Loucy (cell line): ENCODE results near the gene MINDY4.

ENCODE experiments used
- H2AFZ ChIP-seq: fragments of 200-600 bp; sonication (generic); 2 replicates; pipeline ENCODE4 v1.6.0; 2016; ENCODE audit warnings: antibody characterized with exemption, mild to moderate bottlenecking, low read length, moderate library complexity
- H3F3A ChIP-seq: fragments of 200-600 bp; 2 replicates; pipeline ENCODE4 v1.6.0; 2016; ENCODE audit warnings: antibody characterized with exemption, low read depth, mild to moderate bottlenecking
- H3K27me3 ChIP-seq: fragments of 200-600 bp; sonication (generic); 2 replicates; pipeline ENCODE4 v1.6.1; 2014; ENCODE audit warnings: low read length, mild to moderate bottlenecking; ENCODE audit not compliant: insufficient read depth, poor library complexity, severe bottlenecking
- H3K36me3 ChIP-seq: fragments of 200-600 bp; sonication (generic); 2 replicates; pipeline ENCODE4 v1.6.1; 2016; ENCODE audit warnings: low read length; ENCODE audit not compliant: insufficient read depth
- H3K4me1 ChIP-seq: fragments of 200-600 bp; sonication (generic); 2 replicates; pipeline ENCODE4 v1.5.1; 2014; ENCODE audit warnings: low read length, mild to moderate bottlenecking; ENCODE audit not compliant: insufficient read depth, poor library complexity, severe bottlenecking
- H3K4me2 ChIP-seq: fragments of 200-600 bp; sonication (generic); 2 replicates; pipeline ENCODE4 v1.6.0; 2014; ENCODE audit warnings: antibody characterized with exemption, low read length, low read depth, mild to moderate bottlenecking; ENCODE audit not compliant: poor library complexity, severe bottlenecking
- H3K4me3 ChIP-seq: fragments of 200-600 bp; sonication (generic); 2 replicates; pipeline ENCODE4 v1.5.1; 2014; ENCODE audit warnings: low read length, mild to moderate bottlenecking, mixed read lengths; ENCODE audit not compliant: poor library complexity, severe bottlenecking
- H3K79me2 ChIP-seq: fragments of 200-600 bp; sonication (generic); 2 replicates; pipeline ENCODE4 v1.6.1; 2014; ENCODE audit warnings: low read length; ENCODE audit not compliant: insufficient read depth
- H3K9ac ChIP-seq: fragments of 200-600 bp; sonication (generic); 2 replicates; pipeline ENCODE4 v1.6.0; 2014; ENCODE audit warnings: mild to moderate bottlenecking, low read depth, low read length, moderate library complexity; ENCODE audit not compliant: poor library complexity, severe bottlenecking
- H3K9me2 ChIP-seq: fragments of 200-600 bp; sonication (generic); replicated peaks from 2 replicates; pipeline ENCODE4 v1.6.1; 2016; ENCODE audit warnings: low read depth, low read length, mixed read lengths
- H3K9me3 ChIP-seq: fragments of 200-600 bp; sonication (generic); 2 replicates; pipeline ENCODE4 v1.6.1; 2014; ENCODE audit warnings: mild to moderate bottlenecking, antibody characterized with exemption, low read length, low read depth; ENCODE audit not compliant: insufficient read depth
- H4K20me1 ChIP-seq: fragments of 200-600 bp; sonication (generic); 2 replicates; pipeline ENCODE4 v1.6.0; 2014; ENCODE audit warnings: antibody characterized with exemption, low read length, mild to moderate bottlenecking; ENCODE audit not compliant: insufficient read depth, poor library complexity, severe bottlenecking
- CTCF ChIP-seq: fragments of 200-600 bp; sonication (generic); conservative IDR thresholded peaks from 2 replicates; pipeline ENCODE4 v1.5.1; 2014; ENCODE audit warnings: mild to moderate bottlenecking, antibody characterized with exemption, low read length
- EZH2phosphoT487 ChIP-seq: fragments of 200-600 bp; IDR thresholded peaks from 2 replicates; pipeline ENCODE4 v1.6.1; 2018; ENCODE audit warnings: antibody characterized with exemption, mild to moderate bottlenecking, moderate library complexity, borderline replicate concordance

Gene MINDY4

GRCh38 chr7:30848121-30848855, 77.1 kb downstream of the MINDY4 start:
- no peaks in the 10 kb centered on the region for H3F3A ChIP-seq
- TF ChIP-seq EZH2phosphoT487 (no peak), CTCF (no peak)
- H3K9me3 ChIP-seq = no peaks in the 10 kb centered on the region
- no peaks in the 10 kb centered on the region for H3K9me2 ChIP-seq
- no peaks in the 10 kb centered on the region for H3K36me3 ChIP-seq
- no peaks in the 10 kb centered on the region for H3K4me1 ChIP-seq
- no peak overlapping the region for H3K9ac ChIP-seq
- H3K79me2 ChIP-seq = no peaks in the 10 kb centered on the region
- H3K4me3 ChIP-seq = no peak overlapping the region
- H4K20me1 ChIP-seq = no peaks in the 10 kb centered on the region
- no peaks in the 10 kb centered on the region for H3K27me3 ChIP-seq
- H3K4me2 ChIP-seq = no peak overlapping the region
- H2AFZ ChIP-seq = no peak overlapping the region

- no peak for TF ChIP-seq EZH2phosphoT487
- no peak for TF ChIP-seq CTCF
- no peaks in the 10 kb centered on the region for H3K9me3 ChIP-seq
- H3K4me2 ChIP-seq = no peak overlapping the region
- no peaks in the 10 kb centered on the region for H3K9me2 ChIP-seq
- H4K20me1 ChIP-seq = no peaks in the 10 kb centered on the region
- H3K27me3 ChIP-seq = no peaks in the 10 kb centered on the region
- no peaks in the 10 kb centered on the region for H3K36me3 ChIP-seq
- no peaks in the 10 kb centered on the region for H3K79me2 ChIP-seq
- H2AFZ ChIP-seq = no peak overlapping the region
- no peaks in the 10 kb centered on the region for H3K4me1 ChIP-seq
- no peak overlapping the region for H3K9ac ChIP-seq
- no peak overlapping the region for H3K4me3 ChIP-seq
- H3F3A ChIP-seq = no peaks in the 10 kb centered on the region
Observed at GRCh38 chr7:30849565-30849964, 78.3 kb downstream of the MINDY4 start.

- no peaks in the 10 kb centered on the region for H3K4me1 ChIP-seq
- no peak overlapping the region for H3K4me3 ChIP-seq
- H4K20me1 ChIP-seq = no peaks in the 10 kb centered on the region
- H3F3A ChIP-seq = no peaks in the 10 kb centered on the region
- H3K9ac ChIP-seq = no peak overlapping the region
- H3K9me3 ChIP-seq = no peaks in the 10 kb centered on the region
- H3K9me2 ChIP-seq = no peaks in the 10 kb centered on the region
- TF ChIP-seq CTCF (no peak), EZH2phosphoT487 (no peak)
- H3K27me3 ChIP-seq = no peaks in the 10 kb centered on the region
- no peaks in the 10 kb centered on the region for H3K36me3 ChIP-seq
- no peak overlapping the region for H3K4me2 ChIP-seq
- no peaks in the 10 kb centered on the region for H3K79me2 ChIP-seq
- no peak overlapping the region for H2AFZ ChIP-seq
Observed at GRCh38 chr7:30850426-30850825, 79.2 kb downstream of the MINDY4 start.
